ENCODE results near the gene CBLB.

Gene CBLB

DNA sequence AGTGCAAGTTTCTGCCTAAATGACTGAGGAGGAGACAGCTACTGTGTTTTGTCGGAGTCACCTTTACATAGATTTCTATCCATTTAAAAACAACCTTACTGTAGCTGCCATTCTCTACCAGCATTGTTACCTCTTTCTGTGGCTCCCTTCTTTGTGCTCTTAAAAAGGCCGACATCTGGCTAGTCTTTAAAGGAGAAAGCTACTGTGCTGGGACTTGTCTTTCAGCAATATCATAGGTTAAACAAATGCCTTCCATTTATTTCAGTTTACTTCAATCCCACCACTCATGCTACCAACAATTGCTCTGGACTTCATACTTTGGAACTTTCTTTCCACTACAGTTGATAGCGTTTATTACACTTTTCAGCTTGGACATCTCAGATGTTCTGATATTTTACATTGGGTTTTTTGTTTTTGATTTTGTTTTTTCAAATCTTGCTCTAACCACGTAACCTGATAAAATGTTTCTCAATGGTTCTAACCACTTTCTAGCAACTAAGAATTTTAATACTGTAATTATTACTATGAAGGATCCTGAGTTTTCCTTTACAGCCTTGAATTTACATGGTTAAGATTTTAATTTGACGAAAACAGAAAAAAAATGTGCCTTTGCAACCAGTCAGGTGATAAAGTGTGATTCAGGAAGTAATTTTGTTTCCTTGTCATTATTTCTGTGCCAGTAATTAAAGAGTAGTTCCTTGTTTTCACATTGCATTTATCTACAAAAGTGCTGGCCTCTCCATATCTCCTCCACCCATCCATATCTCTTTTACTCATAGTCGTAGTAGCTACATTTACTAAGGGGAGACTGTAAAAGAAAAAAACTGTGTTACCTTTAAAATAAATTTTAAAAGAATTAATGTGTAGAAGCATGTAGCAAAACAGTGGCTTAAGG, 1.3 kb upstream of the CBLB start:
- no peak for DNase-seq (ENCODE audit: low read depth)

DNA sequence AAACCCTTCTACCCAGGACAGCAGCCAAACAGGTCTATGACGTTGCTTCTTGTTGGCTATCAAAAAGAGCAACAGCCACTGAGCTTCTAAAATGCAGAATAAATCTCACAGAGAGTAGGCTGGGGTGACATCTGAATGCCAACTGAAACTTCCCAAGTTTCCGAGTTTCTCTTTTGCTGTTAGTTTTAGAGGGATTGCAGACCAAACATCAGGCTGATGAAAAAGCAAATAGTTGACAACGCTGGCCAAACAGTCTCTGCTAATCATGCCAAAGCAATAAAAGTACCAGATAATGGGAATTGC, 670 bp upstream of the CBLB start:
- no peak for DNase-seq (ENCODE audit: low read depth)

DNA sequence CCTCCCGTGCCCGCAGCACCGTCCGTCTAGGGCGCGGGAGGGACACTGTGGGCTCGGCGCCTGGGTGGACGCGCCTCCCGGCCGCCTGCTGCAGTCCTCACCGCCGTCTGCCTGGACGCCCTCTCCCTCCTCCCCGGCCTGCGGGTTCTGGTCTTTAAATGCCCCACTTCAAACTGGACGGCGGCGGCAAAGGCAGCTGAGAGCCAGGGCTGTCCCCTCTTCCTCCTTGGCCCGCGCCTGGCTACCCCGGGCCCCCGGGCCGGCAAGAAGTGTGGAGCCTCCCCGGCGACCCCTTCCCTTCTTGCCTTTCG, 426 bp downstream of the CBLB start:
- DNase-seq (ENCODE audit: low read depth), result no peak

DNA sequence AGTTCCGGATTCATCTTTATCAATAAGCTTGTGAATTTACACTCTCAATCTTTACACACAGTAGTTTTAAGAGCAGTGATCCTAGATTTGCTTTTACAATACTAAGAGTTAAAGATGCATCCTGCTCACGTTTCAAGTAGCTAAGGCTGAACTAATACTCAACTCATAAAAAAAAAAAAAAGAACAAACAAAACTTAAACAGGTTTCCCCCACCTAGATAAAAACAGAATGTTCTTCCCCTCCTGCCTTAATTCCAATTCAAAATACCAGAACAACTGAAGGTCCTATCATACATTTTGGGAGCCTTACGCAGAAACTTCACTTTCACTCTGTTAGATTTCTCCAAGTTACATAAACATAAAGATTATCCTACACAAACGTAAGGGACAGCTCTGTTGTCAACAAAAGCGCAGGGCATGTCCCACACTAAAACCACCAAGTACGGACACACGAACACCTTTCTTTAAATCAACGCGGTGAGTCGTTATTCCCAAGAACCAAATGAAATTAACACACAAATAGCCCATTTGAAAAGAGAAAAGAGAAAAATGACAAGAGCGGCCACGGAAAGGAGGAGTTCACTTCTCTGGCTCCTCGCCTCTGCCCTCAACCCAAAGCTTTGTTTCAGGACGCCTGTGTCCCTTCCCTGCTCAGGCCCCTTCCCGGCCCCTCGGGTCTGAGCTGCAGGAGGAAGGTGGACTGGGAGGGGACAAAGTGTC, 941 bp downstream of the CBLB start:
- DNase-seq (ENCODE audit: low read depth), result no peak

DNA sequence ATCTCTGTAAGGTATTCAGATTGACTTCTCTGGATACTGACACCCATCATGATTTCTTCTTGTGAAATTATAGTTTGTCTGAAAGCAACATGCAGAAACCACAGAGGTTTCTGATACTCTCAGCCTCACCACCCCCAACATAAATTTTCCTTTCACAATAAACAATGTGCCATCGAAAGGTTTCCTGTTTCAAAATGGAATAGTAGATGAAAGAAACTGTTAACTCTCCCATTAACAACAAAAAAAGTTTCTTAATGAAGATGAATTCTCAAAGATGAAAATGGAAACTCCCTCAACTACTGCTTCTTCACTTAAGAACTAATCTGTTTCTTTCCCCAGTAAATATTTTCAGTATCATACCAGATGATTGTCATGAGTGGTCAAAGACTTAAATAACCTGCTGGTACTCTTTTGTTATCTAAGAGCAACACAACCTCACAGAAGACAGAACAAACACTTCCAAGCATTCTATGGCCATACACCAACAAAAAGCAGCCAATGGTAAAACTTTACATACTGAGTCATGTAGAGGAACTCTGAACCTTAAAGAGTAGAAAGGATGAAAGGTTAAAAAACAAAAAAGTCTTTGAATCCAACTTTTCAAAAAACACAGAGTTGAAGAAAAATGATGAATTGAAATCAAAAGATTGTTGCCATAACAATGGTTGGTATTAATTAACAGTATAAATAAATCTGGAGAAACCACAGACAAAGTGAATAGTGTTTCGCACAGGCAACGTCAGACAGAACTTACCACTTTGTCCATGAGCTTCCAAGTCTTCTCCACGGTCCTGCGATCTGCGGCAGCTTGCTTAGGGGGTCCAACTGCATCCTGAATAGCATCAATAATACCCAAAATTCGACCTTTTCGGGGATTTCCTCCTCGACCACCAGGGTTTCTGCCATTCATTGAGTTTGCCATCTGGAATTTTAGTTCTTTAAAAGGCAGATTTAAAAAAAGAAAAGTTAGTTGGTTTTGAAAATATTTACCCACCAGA, 1.9 kb downstream of the CBLB start:
- no peak for DNase-seq (ENCODE audit: low read depth)

DNA sequence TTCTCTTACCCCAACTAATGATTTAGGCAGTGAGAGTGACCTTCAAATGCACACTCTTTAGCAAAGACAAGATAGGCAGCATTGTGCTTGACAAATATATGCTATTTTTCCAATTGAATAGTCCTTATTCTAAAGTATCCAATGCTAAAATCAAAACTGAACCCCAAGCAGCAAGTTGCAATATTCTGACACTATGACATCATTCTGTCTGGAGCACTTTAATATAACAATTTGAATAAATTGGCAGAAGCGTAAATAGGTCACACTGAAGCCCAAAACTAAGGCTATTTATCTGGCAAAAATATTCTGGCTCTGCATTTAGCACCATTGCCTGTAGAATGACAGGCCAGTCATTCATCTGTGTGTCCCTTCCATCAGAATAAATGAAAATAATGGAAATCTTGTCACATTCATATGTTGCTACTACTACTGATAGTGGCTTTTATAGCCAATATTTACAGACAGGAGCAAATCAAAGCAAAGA, 2.9 kb downstream of the CBLB start:
- DNase-seq (ENCODE audit: low read depth), result no peak

DNA sequence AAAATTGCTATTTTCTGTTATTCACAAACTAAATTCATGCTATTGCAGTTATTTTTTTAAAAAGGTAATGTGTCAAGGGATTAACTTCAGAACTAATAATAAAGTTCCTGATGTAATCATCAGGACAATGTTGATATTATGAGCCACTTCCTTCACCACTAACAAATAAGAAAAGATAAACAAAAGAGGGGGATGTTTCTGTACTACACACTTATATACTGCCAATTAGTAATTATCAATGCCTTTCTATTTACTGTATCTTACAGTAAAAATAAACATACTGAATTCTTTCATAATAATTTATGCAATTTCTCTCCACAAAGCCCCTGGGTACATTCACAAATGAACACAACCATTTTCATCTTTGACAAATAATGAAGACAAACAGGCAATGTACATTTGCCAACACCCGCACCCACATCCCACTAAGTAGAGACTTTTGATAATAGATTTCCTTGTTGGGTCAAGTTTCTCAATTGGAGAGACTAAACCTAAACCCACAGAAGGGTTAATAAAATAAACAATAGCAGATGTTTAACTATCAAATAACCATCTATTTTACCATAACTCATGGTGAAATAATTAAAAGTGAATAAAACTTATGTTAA, 3.7 kb downstream of the CBLB start:
- no peak for DNase-seq (ENCODE audit: low read depth)

DNA sequence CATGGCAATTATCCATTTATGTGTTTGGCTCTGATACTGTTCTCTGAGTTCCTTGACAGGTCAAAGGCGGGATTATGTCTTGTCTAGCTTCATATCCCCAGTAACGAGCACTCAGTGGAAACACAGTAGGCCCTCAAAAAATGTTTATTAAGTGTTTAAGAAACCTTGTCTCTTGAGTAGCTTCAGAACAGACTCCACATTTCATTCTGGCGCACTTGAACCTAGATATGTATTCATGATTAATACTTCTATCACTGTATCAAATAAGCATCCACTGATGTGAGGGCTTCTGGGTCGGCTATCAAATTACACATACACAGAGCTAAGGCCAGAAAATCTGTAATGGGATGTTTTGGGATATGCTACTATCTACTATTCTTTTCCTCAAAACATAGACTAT, 4.6 kb downstream of the CBLB start:
- DNase-seq (ENCODE audit: low read depth), result no peak

DNA sequence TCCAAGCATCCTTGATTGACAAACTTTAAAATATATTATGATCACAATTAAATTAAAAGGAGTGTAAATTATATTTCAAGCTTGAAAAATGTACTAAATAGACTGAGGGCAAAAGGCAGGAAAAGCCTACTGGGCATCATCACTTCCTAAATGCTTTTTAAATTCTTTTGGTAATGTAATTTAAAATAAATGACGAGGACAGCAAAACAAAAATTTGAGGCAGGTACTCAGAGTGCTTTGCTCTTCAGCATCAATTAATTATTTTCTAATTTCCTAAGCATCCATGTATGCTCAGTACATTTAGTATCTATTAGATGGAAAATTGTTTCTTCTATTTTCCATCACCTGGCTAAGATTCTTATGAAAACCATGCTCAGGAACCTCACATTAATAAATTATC, 5.2 kb downstream of the CBLB start:
- no peak for DNase-seq (ENCODE audit: low read depth)

DNA sequence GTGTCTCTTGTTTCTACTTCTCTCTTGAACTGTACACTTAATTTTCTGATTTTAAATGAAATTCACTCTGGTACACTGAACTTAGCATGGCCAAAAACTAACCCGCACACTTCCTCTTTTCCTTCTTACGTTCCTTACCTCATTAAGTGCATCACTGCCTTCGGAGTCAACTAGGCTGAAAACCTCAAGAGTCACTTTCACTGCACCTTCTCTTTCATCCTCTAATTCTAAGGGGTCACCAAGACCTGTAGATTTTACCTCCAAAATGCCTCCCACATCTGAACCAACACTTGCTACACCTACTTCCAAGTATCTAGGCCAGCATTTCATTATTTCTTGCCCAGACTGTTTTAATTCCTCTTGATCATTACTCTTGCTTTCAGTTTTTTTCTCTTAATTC, 6.6 kb downstream of the CBLB start:
- DNase-seq (ENCODE audit: low read depth), result no peak

DNA sequence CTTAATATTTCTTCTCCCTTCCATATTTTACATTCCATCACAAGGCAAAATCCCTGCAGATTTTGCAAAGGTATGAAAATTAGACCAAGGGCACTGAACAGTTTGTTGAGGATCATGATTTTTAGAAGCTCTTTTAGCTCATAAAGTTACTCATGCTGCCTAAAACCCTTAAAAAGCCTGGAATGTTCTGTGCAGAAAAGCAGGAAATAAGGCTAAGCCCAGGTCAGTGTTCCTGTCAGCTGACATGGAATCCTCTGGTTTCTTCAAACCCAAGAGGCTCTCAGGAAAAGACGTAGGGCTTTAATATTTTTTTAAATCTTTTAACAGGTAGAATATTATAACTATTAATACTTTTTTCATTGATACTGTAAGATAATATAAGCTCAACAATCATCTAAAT, 8.2 kb downstream of the CBLB start:
- no peak for DNase-seq (ENCODE audit: low read depth)

DNA sequence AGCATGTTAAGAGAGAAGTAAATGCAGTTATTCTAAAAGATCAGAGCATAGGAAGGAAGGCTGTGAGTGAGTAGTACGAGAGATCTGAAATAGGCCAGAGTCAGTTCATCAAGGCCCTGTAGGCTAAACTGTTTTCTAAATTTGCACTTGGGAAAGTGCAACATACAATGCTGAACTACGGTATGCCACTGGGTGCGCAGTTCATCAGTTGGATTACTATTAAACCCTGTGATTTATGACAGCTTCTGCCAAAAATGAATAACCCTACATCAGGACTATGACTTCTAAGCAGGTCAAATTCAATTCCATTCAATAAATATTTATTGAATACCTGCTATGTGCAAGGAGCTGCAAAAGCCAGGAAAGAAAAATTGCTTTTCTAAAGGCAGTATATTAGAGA, 10.8 kb downstream of the CBLB start:
- no peak for DNase-seq (ENCODE audit: low read depth)

DNA sequence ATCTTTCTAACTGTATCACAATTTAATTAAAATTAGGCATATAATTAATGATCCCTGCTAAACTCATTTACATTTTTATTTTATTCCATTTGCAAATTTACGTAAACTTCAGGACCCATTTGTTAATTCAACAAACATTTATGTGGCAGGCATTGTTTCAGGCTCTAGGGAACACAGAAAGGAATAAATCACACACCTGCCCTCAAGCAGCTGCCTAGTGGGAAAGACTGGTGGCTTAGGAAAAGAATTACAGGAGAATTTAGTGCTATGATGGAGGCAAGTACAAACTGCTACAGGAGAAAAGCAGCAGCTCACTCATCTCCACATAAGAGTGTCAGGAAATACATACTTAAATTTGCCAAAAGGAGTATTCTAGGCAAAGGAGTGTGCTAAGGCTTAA, 11.2 kb downstream of the CBLB start:
- DNase-seq (ENCODE audit: low read depth), result no peak

DNA sequence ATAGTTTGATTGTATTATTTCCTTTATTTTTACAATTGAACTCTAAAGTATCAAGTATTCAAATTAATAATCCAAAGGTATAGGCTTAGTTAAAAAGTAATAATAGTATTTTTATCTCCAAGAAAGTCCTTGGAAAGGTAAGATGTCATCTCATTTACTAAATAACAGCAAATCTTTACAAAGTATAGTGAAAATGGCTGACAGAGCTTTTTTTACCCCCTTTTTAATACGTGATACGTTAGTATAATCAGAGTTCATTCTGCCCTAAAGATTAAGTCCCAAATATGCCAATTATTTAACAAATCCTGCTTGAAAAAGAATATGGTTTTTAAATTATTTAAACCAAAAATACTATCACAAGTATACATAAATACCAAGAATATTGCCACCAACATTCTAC, 12.2 kb downstream of the CBLB start:
- DNase-seq (ENCODE audit: low read depth), result no peak

DNA sequence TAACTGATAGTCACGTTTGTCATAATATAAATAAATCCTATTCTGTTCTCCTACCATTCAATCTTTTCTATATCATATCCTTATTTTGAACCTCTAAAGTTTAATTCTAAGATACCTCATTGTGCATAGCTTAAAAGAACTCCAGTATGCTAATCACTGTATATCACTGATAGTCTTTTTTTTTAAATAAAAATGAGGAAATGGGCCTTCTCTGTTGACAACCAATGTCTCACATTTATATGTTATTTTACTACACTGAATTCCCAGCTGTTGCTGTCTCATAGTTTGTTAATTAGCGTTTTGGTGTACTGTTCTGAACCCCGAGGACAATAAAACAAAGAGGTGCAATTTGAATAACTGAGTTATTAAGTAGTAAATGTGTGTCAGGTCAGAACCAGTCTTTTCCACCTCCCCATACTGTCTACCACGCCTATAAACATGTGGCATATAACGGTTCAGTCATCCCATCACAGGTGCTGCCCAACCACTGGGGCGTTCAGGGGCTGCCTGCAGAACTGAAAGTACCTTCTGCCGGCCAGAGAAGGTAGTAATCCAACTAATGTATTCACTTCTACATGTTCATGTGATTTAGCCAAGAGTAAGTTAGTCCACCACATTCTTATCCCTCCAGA, 14.9 kb downstream of the CBLB start:
- DNase-seq (ENCODE audit: low read depth), result no peak

DNA sequence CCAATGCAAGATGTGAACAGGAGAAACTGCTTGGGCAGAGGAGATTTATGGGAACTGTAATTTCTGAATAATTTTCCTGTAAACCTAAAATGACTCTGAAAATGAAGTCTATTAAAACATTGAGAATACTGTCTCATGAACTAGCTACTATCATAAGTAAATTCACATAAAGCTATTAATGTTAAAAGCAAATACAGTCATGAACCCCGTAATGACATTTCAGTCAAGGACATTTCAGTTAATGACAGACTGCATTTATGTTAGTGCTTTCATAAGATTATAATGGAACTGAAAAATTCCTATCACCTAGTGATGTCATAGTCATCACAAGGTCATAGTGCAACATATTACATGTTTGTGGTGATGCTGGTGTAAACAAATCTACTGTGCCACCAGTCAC, 17.2 kb downstream of the CBLB start:
- DNase-seq (ENCODE audit: low read depth), result no peak

DNA sequence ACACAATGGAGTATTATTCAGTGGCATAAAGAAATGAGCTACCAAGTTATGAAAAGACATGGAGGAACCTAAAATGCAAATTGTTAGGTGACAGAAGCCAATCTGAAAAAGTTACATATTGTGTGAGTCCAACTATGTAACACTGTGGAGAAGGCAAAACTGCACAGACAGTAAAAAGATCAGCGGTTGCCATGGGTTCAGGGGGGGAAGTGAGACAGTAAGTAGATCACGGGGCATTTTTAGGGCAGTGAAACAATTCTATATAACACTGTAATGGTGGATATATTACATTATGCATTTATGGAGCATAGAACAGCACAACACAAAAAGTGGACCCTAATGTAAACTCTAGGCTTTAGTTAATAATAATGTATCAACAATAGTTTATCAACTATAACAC, 17.6 kb downstream of the CBLB start:
- no peak for DNase-seq (ENCODE audit: low read depth)

DNA sequence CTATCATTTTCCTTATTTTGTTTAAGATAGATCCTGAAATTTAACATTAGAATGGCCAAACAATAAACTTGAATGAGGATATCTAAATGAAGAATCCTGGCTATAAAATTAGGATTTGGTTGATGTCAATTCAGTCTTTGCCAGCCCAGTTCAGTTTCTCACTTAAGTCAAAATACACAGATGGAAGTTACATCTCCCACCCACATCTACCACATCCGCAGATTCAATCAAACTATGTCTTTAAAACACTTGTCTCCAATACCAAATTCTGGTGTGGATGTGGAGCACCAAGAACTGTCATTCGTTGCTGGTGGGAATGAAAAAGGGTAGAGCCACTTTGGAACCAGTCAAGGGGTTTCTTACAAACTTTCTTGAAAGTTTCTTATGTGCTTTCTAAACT, 18.2 kb downstream of the CBLB start:
- no peak for DNase-seq (ENCODE audit: low read depth)

DNA sequence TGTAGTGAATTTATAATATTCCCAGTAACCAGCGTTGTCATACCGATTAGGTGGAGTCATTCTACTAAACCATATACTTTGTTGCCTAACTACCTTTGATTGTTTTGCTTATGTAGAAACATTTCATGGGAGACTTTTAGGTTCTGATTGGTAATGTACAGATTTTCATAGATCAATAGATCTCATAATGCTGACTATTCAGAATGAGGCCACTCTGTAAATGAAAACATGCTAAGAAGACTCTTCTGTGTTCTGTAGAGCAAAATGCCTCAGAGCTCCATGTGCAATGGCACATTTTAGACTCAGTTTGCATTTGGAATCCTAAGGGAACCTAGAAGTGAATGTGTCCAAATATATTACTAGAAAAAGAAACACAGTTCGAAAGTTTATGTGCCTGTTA, 20.0 kb downstream of the CBLB start:
- no peak for DNase-seq (ENCODE audit: low read depth)

DNA sequence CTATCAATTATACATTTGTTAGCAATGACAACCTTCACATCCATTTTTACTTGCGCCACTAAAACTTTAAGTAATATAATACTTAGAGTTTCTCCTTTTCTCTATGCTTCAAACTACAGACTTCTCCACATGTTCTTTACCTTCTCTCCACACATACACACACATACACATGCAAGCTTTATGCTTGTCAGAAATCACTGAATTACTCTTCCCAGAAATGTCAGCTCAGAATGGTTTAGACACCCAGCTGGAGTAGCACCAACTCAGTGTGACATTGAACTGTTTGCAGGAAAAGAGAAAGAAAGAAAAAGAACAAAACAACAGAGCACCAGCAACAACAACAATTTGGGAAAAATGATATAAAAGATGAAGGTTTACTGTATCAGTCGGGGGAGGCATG, 20.9 kb downstream of the CBLB start:
- no peak for DNase-seq (ENCODE audit: low read depth)

DNA sequence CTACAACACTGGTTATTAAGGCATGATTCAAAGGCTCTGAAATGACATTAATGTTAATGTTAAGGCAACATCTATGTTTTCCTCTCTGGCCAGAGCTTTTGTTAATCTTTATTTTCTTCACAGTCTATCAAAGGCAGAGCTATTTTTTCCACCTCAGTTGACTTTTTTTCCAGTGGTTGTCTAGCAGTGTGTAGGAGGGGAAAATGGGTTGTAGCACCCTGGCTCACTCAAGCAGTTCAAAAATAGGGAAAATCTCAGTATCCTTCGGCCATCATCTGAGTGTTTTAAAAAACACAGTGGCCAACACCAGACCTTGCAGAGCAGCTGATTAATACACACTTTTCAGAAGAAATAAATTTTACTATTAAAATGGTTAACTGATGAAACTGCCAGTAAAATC, 21.4 kb downstream of the CBLB start:
- no peak for DNase-seq (ENCODE audit: low read depth)

DNA sequence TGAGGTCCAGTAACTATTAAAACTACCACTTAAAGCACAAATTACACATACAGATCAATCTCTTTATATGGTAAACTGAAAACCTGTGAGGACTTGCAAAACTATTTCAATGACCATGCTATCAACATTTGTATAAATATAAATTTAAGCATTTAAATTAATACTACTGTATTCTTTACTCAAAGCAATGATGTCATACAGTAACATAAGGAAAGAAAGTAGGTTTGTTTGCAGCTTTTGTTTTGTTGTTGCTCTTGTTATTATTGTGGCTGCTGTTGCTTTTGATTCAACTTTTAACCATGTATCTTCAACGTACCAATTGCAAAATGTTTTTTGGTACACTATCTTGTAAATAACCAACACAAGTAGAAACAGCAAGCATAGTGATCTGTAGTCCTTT, 22.0 kb downstream of the CBLB start:
- no peak for DNase-seq (ENCODE audit: low read depth)
